IMR-90 (cell line): ENCODE results near the gene RASSF4.

ENCODE experiments used
- BHLHE40 ChIP-seq: fragments of 150-350 bp; IDR thresholded peaks from 2 replicates; pipeline ENCODE4 v1.6.1; 2016; ENCODE audit warnings: mild to moderate bottlenecking, low read depth, low read length
- CEBPB ChIP-seq: IDR thresholded peaks from 2 replicates; pipeline ENCODE4 v1.6.1; 2012; ENCODE audit warnings: low read depth, low read length, improper control_type of control experiment
- MAZ ChIP-seq: IDR thresholded peaks from 2 replicates; pipeline ENCODE4 v1.6.1; 2012; ENCODE audit warnings: low read depth, mild to moderate bottlenecking, low read length, improper control_type of control experiment, moderate library complexity, borderline replicate concordance
- MXI1 ChIP-seq: IDR thresholded peaks from 2 replicates; pipeline ENCODE4 v1.6.1; 2012; ENCODE audit warnings: low read depth, mild to moderate bottlenecking, low read length, moderate library complexity, borderline replicate concordance
- POLR2A ChIP-seq: IDR thresholded peaks from 2 replicates; pipeline ENCODE4 v1.6.1; 2012; ENCODE audit warnings: mild to moderate bottlenecking, low read depth, low read length
- RAD21 ChIP-seq: IDR thresholded peaks from 2 replicates; pipeline ENCODE4 v1.6.1; 2012; ENCODE audit warnings: low read length, improper control_type of control experiment
- TF ChIP-seq, protein P1 (sequence below): conservative IDR thresholded peaks from 2 replicates; pipeline ENCODE4 v1.5.1; 2012; ENCODE audit warnings: mild to moderate bottlenecking, low read depth, low read length, improper control_type of control experiment

DNA sequence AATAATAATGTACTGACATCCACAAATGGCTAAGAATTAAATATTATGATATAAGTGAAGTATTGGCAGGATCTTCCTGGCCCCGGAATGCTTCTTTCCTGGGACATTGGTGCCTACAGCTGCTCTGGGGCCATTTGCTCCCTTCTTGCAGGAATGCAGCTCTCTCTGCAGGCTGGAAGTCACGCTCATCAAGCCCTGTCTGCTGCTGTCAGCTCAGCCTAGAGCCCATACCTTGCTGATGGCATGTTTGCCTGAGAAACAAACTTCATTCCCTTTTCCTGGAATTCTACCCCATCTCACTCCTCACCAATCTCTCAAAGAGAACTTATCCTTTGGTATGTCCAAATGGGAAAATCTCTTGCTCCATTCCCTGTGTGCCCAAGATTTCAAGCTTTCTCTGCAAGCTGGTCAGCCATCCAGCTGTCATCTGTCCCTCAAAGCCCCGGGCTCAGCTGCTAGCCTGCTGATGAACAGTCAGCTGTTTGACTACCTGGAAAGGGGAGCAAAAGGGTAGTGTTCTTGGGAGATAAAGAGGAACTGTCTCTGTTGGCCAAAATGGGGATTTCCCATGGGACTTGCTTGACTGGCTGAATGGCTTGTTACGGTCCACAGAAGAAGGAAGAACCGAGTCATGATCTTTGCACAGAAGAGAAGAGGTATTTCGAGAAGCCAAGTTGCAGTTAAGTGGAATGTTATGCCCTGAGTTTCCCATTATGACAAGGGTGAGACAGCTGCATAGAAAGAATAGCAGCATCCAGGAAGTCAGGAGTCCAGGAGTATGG, 12.0 kb upstream of the RASSF4 start:
- TF ChIP-seq, protein P1, sequence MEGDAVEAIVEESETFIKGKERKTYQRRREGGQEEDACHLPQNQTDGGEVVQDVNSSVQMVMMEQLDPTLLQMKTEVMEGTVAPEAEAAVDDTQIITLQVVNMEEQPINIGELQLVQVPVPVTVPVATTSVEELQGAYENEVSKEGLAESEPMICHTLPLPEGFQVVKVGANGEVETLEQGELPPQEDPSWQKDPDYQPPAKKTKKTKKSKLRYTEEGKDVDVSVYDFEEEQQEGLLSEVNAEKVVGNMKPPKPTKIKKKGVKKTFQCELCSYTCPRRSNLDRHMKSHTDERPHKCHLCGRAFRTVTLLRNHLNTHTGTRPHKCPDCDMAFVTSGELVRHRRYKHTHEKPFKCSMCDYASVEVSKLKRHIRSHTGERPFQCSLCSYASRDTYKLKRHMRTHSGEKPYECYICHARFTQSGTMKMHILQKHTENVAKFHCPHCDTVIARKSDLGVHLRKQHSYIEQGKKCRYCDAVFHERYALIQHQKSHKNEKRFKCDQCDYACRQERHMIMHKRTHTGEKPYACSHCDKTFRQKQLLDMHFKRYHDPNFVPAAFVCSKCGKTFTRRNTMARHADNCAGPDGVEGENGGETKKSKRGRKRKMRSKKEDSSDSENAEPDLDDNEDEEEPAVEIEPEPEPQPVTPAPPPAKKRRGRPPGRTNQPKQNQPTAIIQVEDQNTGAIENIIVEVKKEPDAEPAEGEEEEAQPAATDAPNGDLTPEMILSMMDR = no peak
- TF ChIP-seq POLR2A (no peak), CEBPB (no peak), RAD21 (no peak), MAZ (no peak), BHLHE40 (no peak), MXI1 (no peak)
